K562 (cell line): ENCODE data around the gene AMZ1. TPM values are rescaled to one million over a fixed set of nuclear protein-coding genes. Genes with fewer than 3 reads are reported as not detected.

Experiments used
- CBFA2T2 ChIP-seq: fragments of 450-650 bp; conservative IDR thresholded peaks from 2 replicates; pipeline ENCODE4 v1.6.1; 2017; ENCODE audit warnings: mild to moderate bottlenecking
- ELF4 ChIP-seq: fragments of 450-650 bp; formaldehyde crosslinking; IDR thresholded peaks from 2 replicates; pipeline ENCODE4 v1.4.0; 2022; ENCODE audit warnings: missing genetic modification characterization
- EWSR1 ChIP-seq: fragments of 450-650 bp; IDR thresholded peaks from 2 replicates; pipeline ENCODE4 v1.6.1; 2018; ENCODE audit warnings: borderline replicate concordance, mild to moderate bottlenecking, low read depth, moderate library complexity; ENCODE audit not compliant: partially characterized antibody
- HCFC1 ChIP-seq: IDR thresholded peaks from 2 replicates; pipeline ENCODE4 v1.6.1; 2012; ENCODE audit warnings: low read depth, low read length, improper control_type of control experiment
- HDGF ChIP-seq: fragments of 450-650 bp; IDR thresholded peaks from 2 replicates; pipeline ENCODE4 v1.6.1; 2016
- HNRNPK ChIP-seq: fragments of 200-400 bp; formaldehyde crosslinking; IDR thresholded peaks from one replicate; pipeline ENCODE4 v1.6.1; 2018; ENCODE audit warnings: mild to moderate bottlenecking, low read depth, low read length; ENCODE audit not compliant: poor library complexity, severe bottlenecking
- ILK ChIP-seq: fragments of 450-650 bp; IDR thresholded peaks from 2 replicates; pipeline ENCODE4 v1.6.1; 2016; ENCODE audit warnings: missing genetic modification characterization, low read depth, mild to moderate bottlenecking, missing compliant biosample characterization, moderate library complexity, borderline replicate concordance
- JUND ChIP-seq, 2 experiments: IDR thresholded peaks; 2 replicates in 1 of 2; 3 replicates in 1 of 2; pipeline ENCODE4 v1.6.1; 2011; ENCODE audit warnings: borderline replicate concordance in 2 of 2, low read depth in 2 of 2, low read length in 2 of 2, improper control_type of control experiment in 1 of 2, missing biosample characterization in 1 of 2, missing genetic modification characterization in 1 of 2, missing genetic modification reagents in 1 of 2
- NFE2 ChIP-seq: IDR thresholded peaks from 2 replicates; pipeline ENCODE4 v1.6.1; 2014; ENCODE audit warnings: antibody characterized with exemption, low read depth
- POLR3G ChIP-seq: IDR thresholded peaks from 2 replicates; pipeline ENCODE4 v1.6.1; 2011; ENCODE audit not compliant: insufficient read length, insufficient replicate concordance; ENCODE audit errors: extremely low read depth
- PURB ChIP-seq: sonication (generic); formaldehyde crosslinking; IDR thresholded peaks from 2 replicates; pipeline ENCODE4 v1.9.0; 2021; ENCODE audit warnings: low read depth, mild to moderate bottlenecking, missing genetic modification reagents
- RFX7 ChIP-seq: fragments of 250-450 bp; sonication (Bioruptor Pico); IDR thresholded peaks from 2 replicates; pipeline ENCODE4 v1.5.1; 2021; ENCODE audit warnings: mild to moderate bottlenecking
- SMAD1 ChIP-seq: fragments of 150-350 bp; IDR thresholded peaks from 2 replicates; pipeline ENCODE4 v1.6.1; 2014; ENCODE audit warnings: low read length, low read depth; ENCODE audit not compliant: partially characterized antibody
- TEAD1 ChIP-seq, 2 experiments: fragments of 450-650 bp in 1 of 2; sonication (generic) in 1 of 2; formaldehyde crosslinking; IDR thresholded peaks; 2 replicates each; pipeline versions ENCODE4 v1.4.0 to v1.8.0; 2020 to 2022; ENCODE audit warnings: mild to moderate bottlenecking in 2 of 2, missing genetic modification reagents in 1 of 2
- TEAD2 ChIP-seq: fragments of 450-650 bp; IDR thresholded peaks from 2 replicates; pipeline ENCODE4 v1.6.1; 2016; ENCODE audit warnings: missing genetic modification characterization, control low read depth, missing compliant biosample characterization
- ZBTB12 ChIP-seq: fragments of 250-450 bp; sonication (Bioruptor Pico); IDR thresholded peaks from 2 replicates; pipeline ENCODE4 v1.4.0; 2020
- ZNF282 ChIP-seq: sonication (generic); formaldehyde crosslinking; IDR thresholded peaks from 2 replicates; pipeline ENCODE4 v1.8.1; 2023; ENCODE audit warnings: missing genetic modification reagents
- ZSCAN29 ChIP-seq: fragments of 450-650 bp; IDR thresholded peaks from 2 replicates; pipeline ENCODE4 v1.6.1; 2017
- polyA plus RNA-seq, 8 experiments: library from polyadenylated mRNA; depleted of rRNA in 4 of 8; stranded (reverse) in 5 of 8; unstranded in 3 of 8; fragments of >200 nt; fragmentation: Nextera tagmentation in 2 of 8; fragmentation: Illumina TruSeq in 1 of 8; extraction: Ambion mirVana in 2 of 8; extraction: Trizol in 1 of 8; gene quantifications; 2 replicates each; pipeline versions ENCODE4 v1.2.1 to v1.2.3, GENCODE V29; 2011 to 2014; ENCODE audit warnings: inconsistent platforms in 1 of 8, missing spikeins in 1 of 8
- total RNA-seq, 7 experiments: library from RNA; depleted of rRNA in 6 of 7; stranded (reverse); fragments of >200 nt in 6 of 7; fragmentation: Illumina TruSeq in 2 of 7; extraction: Trizol in 2 of 7; gene quantifications; 2 replicates each; pipeline versions ENCODE4 v1.2.1 to v1.2.3, GENCODE V29; 2011 to 2021; ENCODE audit warnings: low replicate concordance in 1 of 7
- TF ChIP-seq, protein P1 (sequence below): fragments of 150-350 bp; IDR thresholded peaks from 2 replicates; pipeline ENCODE4 v1.6.1; 2014; ENCODE audit warnings: low read depth, mild to moderate bottlenecking, low read length, borderline replicate concordance
- TF ChIP-seq, protein P2 (sequence below): fragments of 250-450 bp; sonication (Bioruptor Pico); IDR thresholded peaks from 2 replicates; pipeline ENCODE4 v1.8.0; 2021; ENCODE audit warnings: borderline replicate concordance, mild to moderate bottlenecking, moderate library complexity; ENCODE audit not compliant: poor library complexity, severe bottlenecking

The AMZ1 gene
- total and polyA plus RNA-seq, 9 of the 15 experiments (the other 6 are each of a cell fraction or from before 2014, with no cell fraction given) = not detected

DNA sequence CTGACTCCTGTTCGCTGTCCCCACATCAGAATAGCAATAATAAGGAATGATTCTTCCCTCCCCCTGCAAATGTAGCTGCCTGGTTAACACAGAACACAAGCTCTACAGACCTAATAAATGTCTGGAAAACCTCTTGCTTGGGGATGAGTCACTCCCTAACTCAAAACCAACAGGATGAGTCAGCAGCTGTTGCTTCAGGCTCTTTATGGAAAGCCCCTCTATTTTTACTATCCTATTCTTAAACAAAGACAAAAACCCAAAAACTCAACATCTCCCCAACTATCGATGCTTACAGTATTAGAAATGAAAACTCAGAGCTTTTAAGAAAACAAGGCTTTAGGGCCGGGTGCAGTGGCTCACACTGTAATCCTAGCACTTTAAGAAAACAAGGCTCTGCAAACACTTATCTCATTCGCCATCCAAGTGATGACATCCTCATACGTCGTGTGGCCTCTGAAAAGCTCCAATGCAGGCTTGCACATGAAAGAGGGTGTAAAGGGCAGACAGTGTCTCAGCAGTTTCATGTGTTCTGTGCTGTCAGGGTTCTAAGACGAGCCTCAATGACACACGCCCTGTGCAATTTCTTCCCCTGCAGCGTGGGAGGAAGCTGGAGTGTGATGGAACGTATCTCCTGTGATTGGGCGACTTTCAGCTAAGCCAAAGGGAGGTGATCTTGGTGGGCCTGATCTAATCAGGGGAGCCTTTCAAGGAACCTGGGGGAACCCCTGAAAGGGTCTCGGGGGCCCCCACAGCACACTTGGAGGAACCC is 70.1 kb downstream of the AMZ1 start (continued):
- TF ChIP-seq, protein P1, sequence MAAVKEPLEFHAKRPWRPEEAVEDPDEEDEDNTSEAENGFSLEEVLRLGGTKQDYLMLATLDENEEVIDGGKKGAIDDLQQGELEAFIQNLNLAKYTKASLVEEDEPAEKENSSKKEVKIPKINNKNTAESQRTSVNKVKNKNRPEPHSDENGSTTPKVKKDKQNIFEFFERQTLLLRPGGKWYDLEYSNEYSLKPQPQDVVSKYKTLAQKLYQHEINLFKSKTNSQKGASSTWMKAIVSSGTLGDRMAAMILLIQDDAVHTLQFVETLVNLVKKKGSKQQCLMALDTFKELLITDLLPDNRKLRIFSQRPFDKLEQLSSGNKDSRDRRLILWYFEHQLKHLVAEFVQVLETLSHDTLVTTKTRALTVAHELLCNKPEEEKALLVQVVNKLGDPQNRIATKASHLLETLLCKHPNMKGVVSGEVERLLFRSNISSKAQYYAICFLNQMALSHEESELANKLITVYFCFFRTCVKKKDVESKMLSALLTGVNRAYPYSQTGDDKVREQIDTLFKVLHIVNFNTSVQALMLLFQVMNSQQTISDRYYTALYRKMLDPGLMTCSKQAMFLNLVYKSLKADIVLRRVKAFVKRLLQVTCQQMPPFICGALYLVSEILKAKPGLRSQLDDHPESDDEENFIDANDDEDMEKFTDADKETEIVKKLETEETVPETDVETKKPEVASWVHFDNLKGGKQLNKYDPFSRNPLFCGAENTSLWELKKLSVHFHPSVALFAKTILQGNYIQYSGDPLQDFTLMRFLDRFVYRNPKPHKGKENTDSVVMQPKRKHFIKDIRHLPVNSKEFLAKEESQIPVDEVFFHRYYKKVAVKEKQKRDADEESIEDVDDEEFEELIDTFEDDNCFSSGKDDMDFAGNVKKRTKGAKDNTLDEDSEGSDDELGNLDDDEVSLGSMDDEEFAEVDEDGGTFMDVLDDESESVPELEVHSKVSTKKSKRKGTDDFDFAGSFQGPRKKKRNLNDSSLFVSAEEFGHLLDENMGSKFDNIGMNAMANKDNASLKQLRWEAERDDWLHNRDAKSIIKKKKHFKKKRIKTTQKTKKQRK = no peak
- TF ChIP-seq ILK (tag) = no peak
- no peak for TF ChIP-seq ELF4 (CRISPR knock-in tag)
- peak; percentile 98 for TF ChIP-seq JUND (IDR thresholded peaks at IDR 0.05; ENCODE audit: borderline replicate concordance, low read depth, low read length)
- peak; percentile 99 for TF ChIP-seq JUND (tag; IDR thresholded peaks at IDR 0.05; ENCODE audit: borderline replicate concordance, low read depth, low read length)
- no peak for TF ChIP-seq TEAD2 (tag)
- no peak for TF ChIP-seq ZSCAN29
- no peak for TF ChIP-seq HDGF
- peak; percentile 94 for TF ChIP-seq NFE2
- no peak for TF ChIP-seq HCFC1
- no peak for TF ChIP-seq PURB (CRISPR knock-in tag)
- TF ChIP-seq RFX7 (CRISPR knock-in tag) = no peak
- TF ChIP-seq, protein P2, sequence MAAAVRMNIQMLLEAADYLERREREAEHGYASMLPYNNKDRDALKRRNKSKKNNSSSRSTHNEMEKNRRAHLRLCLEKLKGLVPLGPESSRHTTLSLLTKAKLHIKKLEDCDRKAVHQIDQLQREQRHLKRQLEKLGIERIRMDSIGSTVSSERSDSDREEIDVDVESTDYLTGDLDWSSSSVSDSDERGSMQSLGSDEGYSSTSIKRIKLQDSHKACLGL (CRISPR knock-in tag) = no peak
- TF ChIP-seq CBFA2T2 = peak; percentile 15; the same call in 1 of the 2 replicates
- TF ChIP-seq SMAD1 = peak; percentile 35
- no peak for TF ChIP-seq HNRNPK
- TF ChIP-seq ZNF282 = no peak
- no peak for TF ChIP-seq POLR3G
- TF ChIP-seq ZBTB12 (CRISPR knock-in tag) = peak; percentile 60; the same call in 1 of the 2 replicates
- no peak for TF ChIP-seq EWSR1
- TF ChIP-seq TEAD1 (CRISPR knock-in tag; IDR thresholded peaks at IDR 0.05) = peak; percentile 10 to 46; a peak in 1 of 4 replicates
